HL-60 (cell line): ENCODE results near the gene ZNF740.

Experiments
- CTCF ChIP-seq: IDR thresholded peaks from one replicate; pipeline ENCODE4 v1.5.1; 2011; ENCODE audit warnings: low read length, control low read depth, inconsistent platforms; ENCODE audit not compliant: insufficient read depth
- POLR2AphosphoS5 ChIP-seq: IDR thresholded peaks from 2 replicates; pipeline ENCODE4 v1.6.1; 2012; ENCODE audit warnings: low read depth
- REST ChIP-seq: IDR thresholded peaks from 2 replicates; pipeline ENCODE4 v1.6.1; 2012; ENCODE audit warnings: low read depth; ENCODE audit not compliant: insufficient replicate concordance

- TF ChIP-seq CTCF (no peak), POLR2AphosphoS5 (no peak), REST (no peak)
Observed at GRCh38 chr12:53208435-53208834, 27.9 kb downstream of the ZNF740 start.
